ENCODE measurements around the gene CPT1B. TPM values are rescaled to one million over a fixed set of nuclear protein-coding genes. Genes with fewer than 3 reads are reported as not detected.
"Not testable (repeated sequence)": the region's sequence is repeated elsewhere in the genome, so short reads cannot be mapped to it uniquely, and the experiment has no call there.

Gene CPT1B
- polyA plus RNA-seq (ENCODE audit: insufficient read length in 3 of 3), result 1 to 10 TPM; 9.0 to 9.7 (median 9.1) TPM

- DNase-seq (ENCODE audit: low read depth in 3 of 3, low spot score in 2 of 3), result no peak
Measured at GRCh38 chr22:50577987-50578775, at the start of gene CPT1B. Gene CPT1B (minus strand): TSS chr22:50578427. CDS start chr22:50577915, 512 bp downstream.

DNA sequence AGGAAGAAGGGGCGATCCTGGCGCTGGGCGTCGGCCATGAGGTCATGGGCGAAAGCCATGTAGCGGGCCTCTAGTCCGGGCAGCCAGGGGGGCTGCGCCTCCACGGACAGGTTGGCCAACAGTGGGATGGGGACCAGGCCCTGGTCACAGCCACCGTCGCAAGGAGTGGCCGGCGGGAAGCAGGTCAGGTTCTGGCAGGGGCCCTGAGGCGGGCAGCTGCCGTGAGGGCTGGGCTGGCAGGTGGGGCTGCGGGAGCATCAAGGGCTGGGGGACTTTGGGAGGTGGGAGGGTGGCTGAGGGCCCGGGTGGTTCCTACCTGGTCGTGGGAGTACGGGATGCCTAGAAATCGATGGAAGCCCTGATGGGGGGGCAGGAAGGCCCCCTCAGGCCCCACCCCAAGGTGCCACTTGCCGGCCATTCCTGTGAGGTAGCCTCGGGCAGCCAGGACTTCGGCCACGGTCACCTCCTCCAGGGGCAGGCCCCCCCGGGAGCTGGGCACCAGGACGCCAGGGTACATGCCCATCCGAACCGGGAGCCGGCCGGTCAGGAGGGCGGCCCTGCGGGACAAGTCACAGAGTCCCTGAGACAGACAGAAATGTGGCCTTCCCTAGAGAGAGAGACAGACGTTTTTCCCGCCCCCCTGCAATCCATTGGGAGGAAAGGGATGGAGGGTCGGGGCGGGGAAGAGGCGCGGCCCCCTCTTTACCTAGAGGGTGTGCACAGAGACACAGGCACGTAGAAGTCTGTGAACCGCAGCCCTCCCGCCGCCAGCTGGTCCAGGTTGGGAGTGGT is 48.8 kb upstream of the CPT1B start:
- DNase-seq (ENCODE audit: low read depth in 3 of 3, low spot score in 2 of 3), result no peak

DNA sequence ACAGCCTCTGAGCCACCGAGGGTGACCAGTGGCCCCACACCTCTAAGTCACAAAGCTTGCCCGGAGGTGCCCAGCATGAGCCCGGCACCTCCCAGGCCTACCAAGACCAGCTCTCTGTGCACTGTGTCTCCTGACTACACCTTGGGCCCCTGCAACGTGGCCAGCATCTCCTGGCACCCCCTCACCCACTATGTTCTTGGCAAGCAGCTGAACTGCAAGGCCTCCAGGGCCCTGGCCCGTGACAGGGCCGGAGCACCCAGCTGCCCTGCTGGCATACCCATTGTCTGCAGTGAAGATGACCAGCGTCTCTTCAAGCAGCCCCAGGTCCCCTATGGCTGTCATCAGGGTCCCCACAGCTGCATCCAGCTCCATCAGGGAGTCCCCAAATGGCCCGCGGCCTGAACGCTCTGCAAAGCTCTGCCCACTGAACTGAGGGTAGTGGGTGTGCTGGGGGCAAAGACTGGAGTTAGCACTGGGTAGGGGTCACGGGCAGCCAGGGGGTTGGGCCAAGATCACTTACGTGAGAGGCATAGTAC is 48.2 kb upstream of the CPT1B start:
- no peak for DNase-seq (ENCODE audit: low read depth in 3 of 3, low spot score in 2 of 3)

- no peak for DNase-seq (ENCODE audit: low read depth in 3 of 3, low spot score in 2 of 3)
Measured at GRCh38 chr22:50625568-50626313, 47.5 kb upstream of the CPT1B start.

- DNase-seq (ENCODE audit: low read depth in 3 of 3, low spot score in 2 of 3), result no peak
Measured at GRCh38 chr22:50625131-50625567, 46.9 kb upstream of the CPT1B start.

DNA sequence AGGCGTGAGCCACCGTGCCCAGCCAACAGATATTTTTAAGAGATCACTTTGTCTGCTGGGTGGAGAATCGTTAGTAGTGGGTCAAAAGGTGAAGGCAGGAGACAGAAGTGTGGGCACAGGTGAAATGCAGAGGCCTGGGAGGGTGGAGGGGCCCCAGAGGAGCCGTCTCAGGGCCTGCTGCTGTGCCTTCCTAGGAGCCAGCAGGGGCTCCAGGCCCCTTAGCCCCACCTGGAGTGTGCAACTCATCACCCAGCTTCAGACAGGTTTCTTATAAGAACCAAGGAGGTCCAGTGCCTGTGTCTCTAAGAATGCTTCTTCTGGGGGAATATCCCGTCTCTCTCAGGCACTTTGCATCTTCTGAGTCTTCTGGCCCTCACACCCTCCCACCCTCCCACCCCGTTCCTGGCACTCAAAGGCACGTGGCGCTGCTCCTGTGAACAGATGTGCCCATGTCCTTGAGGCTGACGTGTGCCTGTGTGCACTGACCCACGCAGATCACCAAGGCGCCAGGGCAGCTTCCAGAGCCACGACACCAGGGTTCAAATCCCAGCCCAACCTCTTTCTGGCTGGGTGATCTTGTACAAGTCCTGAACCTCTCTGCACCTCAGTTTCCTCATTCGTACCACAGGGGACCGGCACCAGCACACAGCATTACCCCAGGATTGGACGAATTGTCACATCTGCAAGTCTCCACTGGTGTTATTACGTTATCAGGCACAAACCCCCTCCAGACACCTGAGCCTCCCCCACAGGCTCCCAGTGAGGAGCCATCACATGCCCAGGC is 46.3 kb upstream of the CPT1B start:
- DNase-seq (ENCODE audit: low read depth in 3 of 3, low spot score in 2 of 3), result no peak

GRCh38 chr22:50622723-50623327 is 44.6 kb upstream of the CPT1B start:
- no peak for DNase-seq (ENCODE audit: low read depth in 3 of 3, low spot score in 2 of 3)

DNA sequence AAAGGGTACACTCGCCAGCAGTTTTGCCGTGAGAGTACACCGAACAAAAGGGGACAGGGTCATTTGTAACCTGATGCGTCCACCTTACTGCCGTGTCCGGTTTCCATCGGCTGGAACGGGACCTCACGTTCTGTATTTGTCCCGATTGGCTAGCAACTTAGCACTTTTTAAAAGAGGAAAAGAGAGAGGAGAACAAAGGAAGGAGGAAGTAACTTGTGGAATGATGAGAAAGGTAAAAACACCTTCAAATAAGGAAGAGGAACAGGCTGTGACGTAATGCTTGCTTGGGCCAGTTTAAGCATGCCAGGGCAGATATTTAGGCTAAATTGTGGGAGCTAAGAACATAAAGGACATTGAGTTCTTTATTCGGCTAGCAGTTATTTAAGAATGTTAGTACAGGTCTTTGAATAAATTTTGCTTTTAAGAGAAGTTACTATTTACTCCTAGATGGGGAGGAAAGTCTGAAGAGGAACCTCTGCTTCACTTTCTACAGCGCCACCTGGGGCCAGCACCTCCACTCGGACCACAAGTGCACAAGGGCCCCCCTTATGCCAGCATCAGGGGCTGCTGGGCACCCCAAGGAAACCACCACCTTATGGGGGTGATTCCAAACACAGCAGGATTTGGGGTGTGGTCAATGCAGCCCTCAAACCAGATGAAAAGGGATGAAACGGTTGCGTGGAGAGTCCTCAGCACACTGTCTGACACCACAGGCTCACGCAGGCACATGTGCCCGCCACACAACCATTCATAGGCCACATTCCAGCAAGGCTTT is 43.9 kb upstream of the CPT1B start:
- DNase-seq (ENCODE audit: low read depth in 3 of 3, low spot score in 2 of 3), result no peak

- no peak for DNase-seq (ENCODE audit: low read depth in 3 of 3, low spot score in 2 of 3)
Measured at GRCh38 chr22:50621356-50621880, 43.2 kb upstream of the CPT1B start.

DNA sequence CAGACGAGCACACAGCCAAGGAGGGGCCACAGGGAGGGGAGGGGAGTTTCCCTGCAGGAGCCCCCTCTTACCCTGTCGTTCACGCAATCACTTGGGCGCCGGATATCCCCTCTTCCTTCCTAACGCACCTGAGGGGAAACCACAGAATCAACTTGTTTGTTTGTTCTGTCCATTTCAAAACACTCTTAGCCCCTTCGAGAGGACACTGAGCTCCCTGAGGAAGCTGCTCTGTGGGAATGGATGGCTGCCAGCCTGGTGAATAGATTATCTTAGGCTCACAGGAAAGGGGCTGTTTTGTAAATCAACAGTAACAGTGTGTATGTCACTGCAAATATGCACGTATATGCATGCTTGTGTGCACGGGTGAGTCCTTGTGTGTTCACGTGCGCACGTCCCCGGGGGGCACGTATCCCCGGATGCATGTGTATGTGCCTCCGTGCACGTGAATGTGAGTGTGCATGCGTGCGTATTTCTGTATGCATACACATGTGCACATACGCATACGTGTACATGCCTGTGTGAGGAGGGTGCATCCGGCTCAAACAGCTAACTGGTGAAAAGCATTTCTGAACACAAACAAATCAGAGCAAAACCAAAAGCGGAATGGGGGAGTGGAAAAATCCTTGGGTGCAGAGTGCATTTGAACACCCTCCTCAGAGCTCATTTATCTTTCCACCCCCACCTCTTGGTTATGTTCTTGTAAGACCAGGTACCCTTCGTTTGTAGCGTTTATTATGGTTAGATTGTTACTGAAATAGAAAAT is 42.5 kb upstream of the CPT1B start:
- DNase-seq (ENCODE audit: low read depth in 3 of 3, low spot score in 2 of 3), result no peak

- DNase-seq (ENCODE audit: low read depth in 3 of 3, low spot score in 2 of 3), result not testable (repeated sequence)
Measured at GRCh38 chr22:50614296-50614695, 36.1 kb upstream of the CPT1B start.

GRCh38 chr22:50613291-50613981 is 35.2 kb upstream of the CPT1B start:
- DNase-seq (ENCODE audit: low read depth in 3 of 3, low spot score in 2 of 3), result no peak

DNA sequence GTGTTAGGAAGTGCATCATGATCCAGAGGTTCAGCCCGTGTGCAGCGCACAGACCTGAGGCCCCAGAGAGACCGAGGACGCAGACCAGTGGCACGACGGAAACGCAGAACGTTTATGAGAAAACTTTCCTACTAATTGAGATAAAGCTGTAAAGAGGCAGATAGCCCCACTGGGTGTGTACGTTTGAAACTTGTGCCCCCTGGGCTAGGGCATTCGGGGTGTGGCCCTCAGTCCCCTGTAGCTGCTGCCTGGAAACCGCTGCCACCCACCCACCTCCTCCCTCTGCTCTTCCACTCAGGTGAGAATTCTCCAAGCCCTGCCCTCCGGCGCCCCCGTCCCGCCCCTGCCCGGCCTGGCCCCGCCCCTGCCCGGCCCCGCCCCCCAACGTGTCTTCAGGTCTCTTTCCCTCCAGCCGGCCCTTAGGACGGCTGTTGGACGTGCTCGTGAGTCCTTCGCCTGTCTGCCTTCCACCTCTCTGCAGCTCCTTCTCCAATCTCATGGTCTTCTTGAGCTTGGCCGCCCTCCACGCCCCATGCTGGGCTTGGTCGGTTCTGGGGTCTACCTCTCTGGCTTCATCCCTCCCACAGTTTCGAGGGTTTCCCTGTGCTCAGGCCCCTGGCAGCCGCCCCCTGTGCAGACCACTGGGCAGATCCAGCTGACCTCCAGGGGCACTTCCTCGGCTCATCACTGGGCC is 34.4 kb upstream of the CPT1B start:
- no peak for DNase-seq (ENCODE audit: low read depth in 3 of 3, low spot score in 2 of 3)

- no peak for DNase-seq (ENCODE audit: low read depth in 3 of 3, low spot score in 2 of 3)
Measured at GRCh38 chr22:50612168-50612527, 33.9 kb upstream of the CPT1B start.

GRCh38 chr22:50611341-50612060 is 33.3 kb upstream of the CPT1B start:
- no peak for DNase-seq (ENCODE audit: low read depth in 3 of 3, low spot score in 2 of 3)

- no peak for DNase-seq (ENCODE audit: low read depth in 3 of 3, low spot score in 2 of 3)
Measured at GRCh38 chr22:50610581-50610980, 32.4 kb upstream of the CPT1B start.
